Natural killer cell (primary cell): Measurements from ENCODE around the gene HOXB1. TPM values are rescaled to one million over a fixed set of nuclear protein-coding genes. Genes with fewer than 3 reads are reported as not detected.
A peak's percentile ranks its signal among the peaks of the same experiment; 100 is the strongest.

Experiments used
- ATAC-seq, 3 donors: fragments of 150-1000 bp in 2 of 3; fragments of 200-7000 bp in 1 of 3; cut with Tn5 transposase; 1 replicate in 1 of 3; 2 replicates in 2 of 3; pipeline ENCODE4 v1.10.0; 2021; ENCODE audit warnings: mild to moderate bottlenecking in 2 of 3, moderate library complexity in 2 of 3
- DNase-seq, 2 donors: peaks; one replicate each; pipeline versions ENCODE4 v3.0.0 to v3.0.0-alpha.2; 2013 to 2021; ENCODE audit warnings: mixed read lengths in 1 of 2
- H3K27ac ChIP-seq: one replicate; pipeline ENCODE4 v1.5.1; 2013; ENCODE audit warnings: mild to moderate bottlenecking, low read length
- H3K27me3 ChIP-seq: one replicate; pipeline ENCODE4 v1.6.1; 2013; ENCODE audit warnings: low read length; ENCODE audit not compliant: control insufficient read depth, insufficient read depth
- H3K36me3 ChIP-seq: one replicate; pipeline ENCODE4 v1.6.1; 2013; ENCODE audit warnings: low read length; ENCODE audit not compliant: control insufficient read depth, insufficient read depth
- H3K4me1 ChIP-seq: one replicate; pipeline ENCODE4 v1.6.1; 2013; ENCODE audit warnings: low read length; ENCODE audit not compliant: control insufficient read depth, insufficient read depth
- H3K4me3 ChIP-seq: one replicate; pipeline ENCODE4 v1.5.1; 2013; ENCODE audit warnings: low read length
- H3K9me3 ChIP-seq: one replicate; pipeline ENCODE4 v1.6.1; 2013; ENCODE audit warnings: low read length; ENCODE audit not compliant: control insufficient read depth, insufficient read depth
- H3K27ac Mint-ChIP-seq, 2 donors: one replicate each; pipeline ENCODE4 v1.8.0; 2022; ENCODE audit warnings: mild to moderate bottlenecking in 2 of 2, mixed read lengths in 2 of 2, moderate library complexity in 1 of 2
- H3K27me3 Mint-ChIP-seq, 2 donors: one replicate each; pipeline ENCODE4 v1.8.0; 2022; ENCODE audit warnings: low read depth in 2 of 2, mixed read lengths in 2 of 2
- H3K36me3 Mint-ChIP-seq: one replicate; pipeline ENCODE4 v1.8.0; 2022; ENCODE audit warnings: mixed read lengths
- H3K4me1 Mint-ChIP-seq, 2 donors: one replicate each; pipeline ENCODE4 v1.8.0; 2022; ENCODE audit warnings: mixed read lengths in 2 of 2
- H3K4me3 Mint-ChIP-seq: one replicate; pipeline ENCODE4 v1.8.0; 2022; ENCODE audit warnings: mild to moderate bottlenecking, moderate library complexity, mixed read lengths
- H3K9me3 Mint-ChIP-seq, 2 donors: one replicate each; pipeline ENCODE4 v1.8.0; 2022; ENCODE audit warnings: mixed read lengths in 2 of 2
- CTCF ChIP-seq: fragments of 200-600 bp; IDR thresholded peaks from one replicate; pipeline ENCODE4 v1.8.0; 2022; ENCODE audit warnings: antibody characterized with exemption
- WGBS: methylation state at CpG from one replicate; pipeline ENCODE4 v1.1.7; 2013; ENCODE audit warnings: missing lambda C conversion rate; ENCODE audit not compliant: insufficient coverage; 5-methylcytosine and 5-hydroxymethylcytosine counted together
- intact Hi-C: fragments of 100-400 bp; cut with micrococcal nuclease; formaldehyde crosslinking; loops from one replicate; pipeline ENCODE4 v1.14.2; 2022
- total RNA-seq, 4 donors: library from RNA; stranded (reverse); fragments of 120-200 nt in 1 of 4; gene quantifications; one replicate each; pipeline versions ENCODE4 v1.2.3 to v1.2.4, GENCODE V29; 2013 to 2022

HOXB1 gene
- total RNA-seq, 3 donors from 2014 or later (not counting 1 experiment from before 2014, with no cell fraction given) = not detected

- no peaks in the 10 kb centered on the region for H3K9me3 Mint-ChIP-seq
- no peaks in the 10 kb centered on the region for H3K36me3 ChIP-seq
- H3K27ac Mint-ChIP-seq = peak overlapping the region in 1 of 2 donors; percentile 49
- H3K27ac ChIP-seq = no peak overlapping the region
- peak in 1 of 2 donors; percentile 37 for DNase-seq
- intact Hi-C loops = no loop called here
- WGBS = 61% methylated on average over 3 of the region's 3 CpGs
- peaks cover 6% of the 10 kb centered on the region for H3K27me3 ChIP-seq
- no peaks in the 10 kb centered on the region for H3K9me3 ChIP-seq
- ATAC-seq = peak in 1 of 3 donors; percentile 13
- peaks cover 5 to 10% of the 10 kb centered on the region in 2 donors for H3K27me3 Mint-ChIP-seq
- peaks cover 11% of the 10 kb centered on the region for H3K4me1 ChIP-seq
- TF ChIP-seq CTCF = no peak
- H3K4me3 ChIP-seq = no peak overlapping the region
- peak overlapping the region; percentile 62 for H3K4me3 Mint-ChIP-seq
- H3K4me1 Mint-ChIP-seq = peaks cover 6% of the 10 kb centered on the region in 2 donors
- H3K36me3 Mint-ChIP-seq = no peaks in the 10 kb centered on the region
These were observed 39.1 kb downstream of the HOXB1 start for GRCh38 chr17:48491527-48492273.

DNA sequence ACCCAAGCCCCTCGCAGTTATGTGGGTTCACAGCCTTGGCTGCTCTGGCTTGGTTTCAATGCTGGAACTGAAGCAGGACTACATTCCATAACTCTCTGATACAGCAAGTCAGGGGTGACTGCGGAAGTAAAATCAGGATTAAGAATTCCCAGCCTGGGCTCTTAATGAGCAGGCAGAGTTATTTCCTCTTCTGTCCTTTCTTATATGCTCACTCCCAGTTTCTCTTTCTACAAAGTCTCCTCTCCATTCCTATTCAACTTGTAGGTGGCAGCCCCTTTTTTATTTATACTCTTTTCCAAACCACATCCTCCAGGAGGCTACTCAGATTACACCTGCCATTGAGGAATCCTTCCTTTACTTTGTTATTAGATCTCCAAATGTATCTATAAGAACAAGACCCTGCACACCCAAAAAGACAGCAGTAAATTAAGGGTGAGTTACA is 40.3 kb downstream of the HOXB1 start:
- peaks cover 6% of the 10 kb centered on the region in 2 donors for H3K4me1 Mint-ChIP-seq
- no peaks in the 10 kb centered on the region for H3K36me3 Mint-ChIP-seq
- H3K9me3 Mint-ChIP-seq = no peaks in the 10 kb centered on the region
- ATAC-seq (no peak), DNase-seq (no peak)
- H3K4me3 ChIP-seq = no peak overlapping the region
- 97% methylated on average over 2 of the region's 2 CpGs for WGBS
- no peaks in the 10 kb centered on the region for H3K36me3 ChIP-seq
- H3K4me3 Mint-ChIP-seq = no peak overlapping the region
- peaks cover 11% of the 10 kb centered on the region for H3K4me1 ChIP-seq
- peaks cover 6% of the 10 kb centered on the region for H3K27me3 ChIP-seq
- no peak overlapping the region for H3K27ac Mint-ChIP-seq
- no peak overlapping the region for H3K27ac ChIP-seq
- H3K27me3 Mint-ChIP-seq = peaks cover 8 to 9% of the 10 kb centered on the region in 2 donors
- TF ChIP-seq CTCF = no peak
- intact Hi-C loops = no loop called here
- H3K9me3 ChIP-seq = no peaks in the 10 kb centered on the region

DNA sequence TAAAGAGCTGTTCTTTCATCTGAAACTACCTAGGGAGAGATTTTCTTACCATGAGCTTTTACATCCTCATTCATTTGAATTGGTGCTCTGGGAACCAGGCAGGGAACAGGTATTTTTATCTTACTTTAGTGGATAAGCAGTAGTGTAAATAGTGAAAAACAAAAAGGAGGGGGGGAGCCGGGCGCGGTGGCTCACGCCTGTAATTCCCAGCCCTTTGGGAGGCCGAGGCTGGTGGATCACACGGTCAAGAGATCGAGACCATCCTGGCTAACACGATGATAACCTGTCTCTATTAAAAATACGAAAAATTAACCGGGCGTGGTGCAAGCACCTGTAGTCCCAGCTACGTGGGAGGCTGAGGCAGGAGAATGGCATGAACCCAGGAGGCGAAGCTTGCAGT is 41.0 kb downstream of the HOXB1 start:
- ATAC-seq = no peak
- intact Hi-C loops = no loop called here

More for the DNA sequence above, 41.0 kb downstream of the HOXB1 start:
- TF ChIP-seq CTCF = no peak
- DNase-seq = no peak
- WGBS = 95% methylated on average over 13 of the region's 13 CpGs
- H3K4me1 ChIP-seq = peaks cover 11% of the 10 kb centered on the region
- H3K36me3 ChIP-seq = no peaks in the 10 kb centered on the region
- peaks cover 8 to 9% of the 10 kb centered on the region in 2 donors for H3K27me3 Mint-ChIP-seq
- no peak overlapping the region for H3K27ac ChIP-seq
- no peak overlapping the region for H3K4me3 ChIP-seq
- H3K27ac Mint-ChIP-seq = no peak overlapping the region
- H3K9me3 ChIP-seq = no peaks in the 10 kb centered on the region
- H3K9me3 Mint-ChIP-seq = no peaks in the 10 kb centered on the region
- peaks cover 6% of the 10 kb centered on the region for H3K27me3 ChIP-seq
- peaks cover 6% of the 10 kb centered on the region in 2 donors for H3K4me1 Mint-ChIP-seq
- H3K4me3 Mint-ChIP-seq = no peak overlapping the region
- no peaks in the 10 kb centered on the region for H3K36me3 Mint-ChIP-seq
